Non-pigmented ciliary epithelial cell (primary cell): ENCODE measurements around the gene BCAP29.

Experiments
- DNase-seq: peaks from one replicate; pipeline ENCODE4 v3.0.0-alpha.2; 2010; ENCODE audit warnings: low read depth

The BCAP29 gene

GRCh38 chr7:107582875-107583274, 2.8 kb downstream of the BCAP29 start:
- DNase-seq: no peak

DNA sequence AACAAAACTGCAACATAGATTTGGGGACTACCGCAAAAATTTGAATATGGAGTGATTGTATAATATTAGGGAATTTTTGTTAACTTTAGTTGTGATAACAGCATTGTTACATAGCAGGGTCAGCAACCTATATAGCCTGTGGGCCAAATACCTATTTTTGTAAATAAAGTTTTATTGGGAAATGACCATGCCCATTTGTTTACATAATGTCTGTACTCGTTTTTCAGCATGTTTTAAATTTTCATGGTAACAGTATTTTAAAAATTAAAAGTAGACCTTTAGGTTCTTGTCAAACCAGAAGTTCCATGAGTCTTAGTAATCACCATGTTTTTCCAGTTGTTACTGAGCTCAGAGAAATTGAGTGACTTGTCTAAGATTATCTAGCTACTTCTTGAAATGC, 4.7 kb downstream of the BCAP29 start:
- DNase-seq: no peak

DNA sequence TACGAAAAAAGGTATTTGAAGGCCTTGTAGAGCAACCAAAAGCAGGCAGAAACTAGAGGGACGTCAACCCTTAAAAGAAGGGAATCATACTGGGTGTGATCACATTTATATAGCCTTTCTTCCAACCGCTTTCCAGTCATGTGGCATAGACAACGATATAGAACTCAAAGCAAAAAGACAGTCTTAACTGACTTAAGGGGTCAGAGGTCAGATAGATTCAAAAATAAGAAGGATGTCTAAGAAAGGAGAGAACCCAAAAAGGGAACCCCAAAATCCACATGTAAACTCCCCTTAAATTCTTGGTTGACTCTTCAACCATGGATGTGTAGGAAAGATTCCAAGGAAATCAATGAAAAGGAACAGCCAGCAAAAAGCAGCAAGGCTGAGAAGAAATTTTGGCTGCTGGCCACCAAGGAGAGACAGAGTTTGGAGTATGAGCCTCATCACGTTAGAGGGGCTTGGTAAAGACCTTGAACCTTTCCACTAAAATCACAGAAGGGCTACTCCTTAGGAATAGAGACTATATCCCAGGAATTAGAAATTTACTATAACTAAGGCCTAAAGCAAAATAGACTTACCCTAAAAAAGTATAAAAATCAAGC, 8.6 kb downstream of the BCAP29 start:
- no peak for DNase-seq

- DNase-seq: no peak
Observed at GRCh38 chr7:107591421-107591820, 11.4 kb downstream of the BCAP29 start.

DNA sequence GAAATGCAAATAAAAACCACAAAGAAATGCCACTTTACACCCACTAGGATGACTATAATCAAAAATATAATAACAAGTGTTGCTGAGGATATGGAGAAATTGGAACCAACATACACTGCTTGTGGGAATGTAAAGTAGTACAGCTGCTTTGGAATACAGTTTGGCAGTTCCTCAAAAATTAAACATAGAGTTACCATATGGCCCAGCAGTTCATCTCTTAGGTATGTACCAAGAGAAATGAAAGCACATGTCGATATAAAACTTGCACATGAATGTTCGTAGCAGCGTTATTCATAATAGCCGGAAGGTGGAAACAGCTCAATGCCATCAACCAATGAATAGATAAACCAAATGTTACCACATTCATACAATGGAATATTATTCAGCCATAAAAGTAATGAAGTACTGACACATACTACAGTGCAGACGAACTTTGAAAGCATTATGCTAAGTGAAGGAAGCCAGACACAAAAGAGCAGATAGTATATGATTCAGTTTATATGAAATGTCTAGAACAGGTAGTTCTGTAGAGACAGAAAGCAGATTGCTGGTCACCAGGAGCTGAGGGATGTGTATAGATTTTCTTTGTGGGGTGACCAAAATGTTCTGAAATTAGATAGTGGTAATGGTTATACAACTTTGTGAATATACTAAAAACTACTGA, 12.4 kb downstream of the BCAP29 start:
- peak; percentile 78 for DNase-seq

DNA sequence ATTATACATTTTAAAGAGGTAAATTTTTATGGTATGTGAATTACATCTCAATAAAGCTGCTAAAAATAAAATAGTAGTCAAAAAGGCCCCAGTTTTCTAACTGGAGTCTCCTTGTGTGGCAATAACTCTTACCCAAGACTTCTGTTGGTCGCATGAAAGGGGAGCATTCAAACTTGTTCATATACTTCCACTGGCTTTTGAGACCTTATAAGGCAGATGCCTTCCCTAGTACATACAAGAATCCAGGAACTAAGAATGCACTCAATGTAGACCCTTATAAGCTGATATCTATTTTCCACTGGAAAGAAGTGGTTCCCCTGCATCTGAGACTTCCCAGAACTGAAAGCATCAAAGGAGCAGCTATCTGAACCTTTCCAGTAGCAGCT, 13.0 kb downstream of the BCAP29 start:
- DNase-seq: no peak

- peak; percentile 91 for DNase-seq
Observed at GRCh38 chr7:107594961-107595737, 15.1 kb downstream of the BCAP29 start.

DNA sequence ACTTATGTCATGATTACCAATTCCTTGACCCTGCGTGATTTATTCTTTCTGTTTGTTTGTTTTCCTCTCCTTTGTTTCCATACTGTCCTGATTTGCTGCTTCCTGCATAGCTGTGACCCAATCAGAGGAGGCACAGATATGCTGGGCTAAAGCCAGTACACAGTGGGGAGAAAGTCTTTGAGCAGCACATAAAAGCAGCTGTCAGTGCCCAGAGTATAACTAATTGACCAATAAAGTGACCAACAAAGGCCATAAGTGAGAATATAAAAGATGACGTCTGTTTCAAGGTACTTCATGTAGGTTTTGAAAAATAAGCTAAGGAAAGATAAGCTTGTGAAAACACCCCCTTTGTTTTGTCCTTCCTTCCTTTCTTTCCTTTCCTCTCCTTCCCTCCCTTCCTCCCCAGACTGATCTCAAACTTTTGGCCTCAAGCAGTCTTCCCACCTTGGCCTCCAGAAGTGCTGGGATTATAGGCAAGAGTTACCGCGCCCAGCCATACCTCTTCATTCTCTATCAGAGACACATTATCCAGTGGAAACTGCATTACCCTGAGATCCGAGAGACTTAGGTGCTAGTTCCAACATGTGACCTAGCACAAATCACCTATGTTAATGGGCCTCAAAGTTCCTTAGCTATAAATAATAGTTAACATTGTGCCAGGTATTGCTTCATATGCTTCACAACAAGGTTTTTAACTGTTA, 17.0 kb downstream of the BCAP29 start:
- no peak for DNase-seq

DNA sequence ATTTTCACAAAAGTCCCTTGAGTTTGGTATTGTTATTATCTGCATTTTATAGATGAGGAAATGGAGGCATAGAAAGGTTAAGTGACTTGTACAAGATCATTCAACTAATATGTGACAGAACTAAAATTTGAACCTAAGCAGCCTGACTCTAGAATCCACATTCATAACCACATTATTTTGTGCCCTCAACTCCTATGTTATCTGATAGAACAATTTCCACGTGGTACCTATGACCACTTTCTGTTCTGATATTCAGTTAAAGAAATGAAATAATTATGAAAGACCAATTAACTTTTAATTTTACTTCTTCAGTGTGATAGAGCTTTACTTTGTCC, 17.5 kb downstream of the BCAP29 start:
- no peak for DNase-seq

- no peak for DNase-seq
Observed at GRCh38 chr7:107597953-107598352, 17.9 kb downstream of the BCAP29 start.

DNA sequence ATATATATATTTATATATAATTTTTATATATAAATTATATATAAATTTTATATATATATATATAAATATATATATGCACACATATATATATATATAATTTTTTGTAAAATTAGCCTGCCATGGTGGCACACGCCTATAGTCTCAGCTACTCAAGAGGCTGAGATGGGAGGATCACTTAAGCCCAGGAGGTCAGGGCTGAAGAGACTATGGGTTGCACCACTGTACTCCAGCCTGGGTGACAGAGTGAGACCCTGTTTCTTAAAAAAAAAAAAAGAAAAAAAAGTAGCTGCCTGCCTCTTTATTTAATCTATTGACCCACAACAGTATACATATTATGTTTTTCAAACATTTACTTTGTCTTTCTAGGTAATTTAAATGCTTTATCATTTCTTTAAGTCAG, 19.2 kb downstream of the BCAP29 start:
- no peak for DNase-seq

GRCh38 chr7:107600816-107601215, 20.8 kb downstream of the BCAP29 start:
- no peak for DNase-seq

DNA sequence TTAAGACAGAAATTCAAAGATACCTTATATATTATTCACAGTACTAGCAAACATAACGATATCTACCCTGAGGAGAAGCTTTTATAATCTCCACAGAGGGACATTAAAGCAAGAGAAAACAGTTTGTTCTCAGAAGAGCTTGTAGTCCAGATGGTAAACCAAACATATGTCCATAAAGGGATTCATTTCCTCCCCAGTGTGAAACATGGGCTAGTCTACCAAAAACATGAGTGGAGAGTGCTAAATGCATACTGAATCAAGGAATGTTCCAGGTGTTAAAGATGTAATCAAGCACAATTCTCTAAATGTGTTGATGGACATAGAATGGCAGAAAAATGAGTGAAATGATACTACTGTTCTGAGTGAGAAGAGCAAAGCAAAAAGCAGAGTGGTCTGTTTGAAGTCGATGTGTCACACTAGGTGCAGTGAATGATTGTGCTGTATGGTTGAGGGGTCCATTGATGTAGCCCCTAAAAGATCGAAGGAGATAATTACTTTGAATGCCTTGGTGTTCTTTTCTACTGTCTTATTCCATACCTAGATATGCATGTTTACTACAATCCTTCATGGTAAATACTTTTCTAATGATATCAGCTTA, 25.3 kb downstream of the BCAP29 start:
- no peak for DNase-seq

DNA sequence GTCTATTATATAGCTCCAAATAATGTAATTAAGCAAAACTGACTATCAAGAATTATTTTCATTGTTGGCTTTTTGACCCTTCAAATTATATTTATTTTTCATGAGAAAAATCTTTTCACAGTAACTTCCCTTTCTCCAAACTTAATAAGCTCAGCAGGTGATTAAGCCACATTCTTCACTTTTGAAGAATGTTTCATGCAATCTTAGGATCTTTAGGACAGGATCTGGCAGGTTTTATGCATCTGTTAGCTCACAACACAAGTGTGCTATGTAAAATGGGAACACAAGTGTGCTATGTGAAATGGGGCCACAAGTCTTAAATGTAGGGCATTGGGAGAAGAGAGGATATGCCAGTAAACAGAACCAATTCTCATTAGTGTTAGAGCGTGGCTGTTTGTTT, 26.3 kb downstream of the BCAP29 start:
- no peak for DNase-seq

DNA sequence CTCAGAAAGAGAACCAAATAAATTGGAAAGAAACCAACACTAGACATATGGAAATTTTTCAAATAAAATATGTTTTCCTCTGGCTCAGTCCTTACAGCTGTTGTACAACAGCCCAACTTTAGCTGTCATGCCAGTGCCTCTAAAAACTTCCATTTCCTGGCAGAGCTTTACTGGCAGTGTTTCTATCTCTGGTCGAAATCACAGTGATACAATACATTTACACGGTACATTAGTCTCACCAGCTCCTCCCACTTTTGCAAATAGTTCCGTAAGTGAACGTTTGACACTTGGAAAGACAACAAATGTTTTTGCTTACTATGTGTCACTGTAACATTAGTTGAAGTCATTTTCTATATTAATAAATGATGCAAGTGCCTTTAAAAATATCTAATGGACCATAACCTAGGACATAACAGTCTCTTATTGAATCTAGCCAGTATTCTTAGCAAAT, 29.8 kb downstream of the BCAP29 start:
- DNase-seq: no peak

- no peak for DNase-seq
Observed at GRCh38 chr7:107610323-107610722, 30.3 kb downstream of the BCAP29 start.

DNA sequence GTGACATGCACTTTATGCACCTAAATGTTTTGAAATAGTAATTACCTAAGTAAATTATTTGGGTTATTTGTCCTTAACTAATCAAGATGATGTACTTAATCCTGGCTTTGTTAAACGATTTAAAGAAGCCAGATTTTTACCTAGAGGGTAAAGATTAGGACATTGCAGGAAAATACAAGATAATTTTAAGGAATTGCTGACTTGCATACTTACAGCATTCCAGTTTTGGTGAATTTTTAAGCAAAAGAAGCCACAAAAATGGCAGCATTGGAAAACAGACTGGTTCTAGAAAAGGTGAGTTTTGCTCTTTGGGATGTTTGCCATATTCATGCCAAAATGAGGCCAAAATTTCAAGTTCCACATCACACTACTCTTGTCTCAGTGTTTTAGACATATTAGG, 33.4 kb downstream of the BCAP29 start:
- DNase-seq: no peak

DNA sequence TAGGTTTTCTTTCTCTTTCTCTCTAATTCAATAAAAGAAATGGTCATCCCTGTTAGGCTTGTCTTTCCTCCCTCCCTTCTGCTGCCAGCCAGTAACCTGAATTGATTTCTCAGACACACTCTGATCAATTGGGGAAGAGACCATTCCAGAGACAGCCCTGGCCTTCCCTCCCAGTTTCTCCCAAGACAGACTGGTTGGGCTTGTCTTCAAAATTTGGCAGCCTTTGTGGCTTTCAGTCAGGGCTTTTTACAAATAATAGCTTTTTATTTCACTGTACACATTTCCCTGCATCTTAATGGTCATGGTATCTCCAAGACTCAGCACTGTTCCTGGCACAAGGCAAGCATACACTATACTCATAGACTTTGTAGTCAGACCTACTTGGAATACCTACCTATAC, 33.9 kb downstream of the BCAP29 start:
- no peak for DNase-seq

GRCh38 chr7:107614425-107614824, 34.4 kb downstream of the BCAP29 start:
- no peak for DNase-seq

DNA sequence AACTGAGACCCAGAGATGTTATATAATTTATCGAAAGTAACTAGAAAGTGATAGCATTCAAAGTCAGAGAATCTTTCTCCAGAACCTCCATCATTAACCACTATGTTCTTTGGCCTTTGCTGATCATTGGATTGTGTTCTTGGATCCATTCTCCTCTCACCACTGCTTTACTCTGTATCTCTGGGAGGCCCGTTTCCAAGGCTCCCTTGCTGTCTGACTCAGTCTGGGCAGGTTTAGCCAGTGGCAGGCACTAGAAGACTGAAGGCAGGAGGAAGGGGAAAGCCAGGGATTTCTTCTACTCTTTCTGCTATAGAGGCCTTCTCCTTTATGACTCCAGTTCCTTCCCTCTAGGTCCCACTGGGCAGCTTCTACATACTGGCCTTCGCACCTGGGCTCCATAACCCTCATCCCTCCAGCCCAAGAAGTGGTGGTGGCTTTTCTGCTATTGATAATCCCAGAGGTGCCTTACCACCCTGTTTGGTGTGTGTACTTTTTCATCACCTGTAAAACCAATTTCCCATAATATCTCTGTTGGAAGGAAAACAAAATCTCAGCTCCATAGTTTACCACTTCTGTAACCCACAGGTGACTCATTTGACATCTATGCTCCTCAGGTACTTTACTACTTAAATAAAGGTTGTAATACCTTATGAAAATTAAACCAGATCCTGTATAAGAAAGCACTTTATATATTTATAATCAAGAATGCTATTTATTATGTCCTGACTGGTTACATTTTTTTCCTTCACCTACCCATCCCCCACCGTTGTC, 36.0 kb downstream of the BCAP29 start:
- no peak for DNase-seq

DNA sequence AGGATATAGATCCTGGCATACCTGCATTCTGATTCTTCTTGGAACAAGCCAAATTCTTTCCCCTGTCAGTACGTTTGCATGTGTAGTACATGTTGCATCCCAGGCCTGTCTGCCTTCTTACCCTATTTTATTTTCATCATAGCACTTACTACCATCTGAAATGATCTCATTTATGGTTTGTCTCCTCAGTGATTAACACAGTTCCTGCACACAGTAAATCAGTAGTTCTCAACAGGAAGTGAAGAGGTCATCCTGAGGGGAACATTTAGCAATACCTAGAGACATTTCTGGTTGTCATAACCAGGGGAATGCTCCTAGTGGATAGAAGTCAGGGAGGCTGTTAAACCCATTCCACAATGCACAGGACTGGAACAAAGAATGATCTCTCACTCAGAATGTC, 42.4 kb downstream of the BCAP29 start:
- peak; percentile 81 for DNase-seq

GRCh38 chr7:107622894-107623293, 42.8 kb downstream of the BCAP29 start:
- no peak for DNase-seq
